HG02571 (cell line): Measurements from ENCODE around the gene GTPBP2.
"Not testable (repeated sequence)": the region's sequence is repeated elsewhere in the genome, so short reads cannot be mapped to it uniquely, and the experiment has no call there.

ENCODE experiments used
- ATAC-seq: cut with Tn5 transposase; IDR thresholded peaks from one replicate; pipeline ENCODE4 v1.9.1; 2021; ENCODE audit warnings: mild to moderate bottlenecking, moderate library complexity; ENCODE audit not compliant: unreplicated experiment

GTPBP2 gene

GRCh38 chr6:43629104-43629504, at the start of gene GTPBP2:
TSS of gene GTPBP2 (minus strand) at chr6:43629264. CDS start at chr6:43629162, 102 bp downstream.
- peak; percentile 78 for ATAC-seq

- ATAC-seq = no peak
Observed at GRCh38 chr6:43678341-43678740, 49.3 kb upstream of the GTPBP2 start.

- no peak for ATAC-seq
Observed at GRCh38 chr6:43677759-43678158, 48.7 kb upstream of the GTPBP2 start.

DNA sequence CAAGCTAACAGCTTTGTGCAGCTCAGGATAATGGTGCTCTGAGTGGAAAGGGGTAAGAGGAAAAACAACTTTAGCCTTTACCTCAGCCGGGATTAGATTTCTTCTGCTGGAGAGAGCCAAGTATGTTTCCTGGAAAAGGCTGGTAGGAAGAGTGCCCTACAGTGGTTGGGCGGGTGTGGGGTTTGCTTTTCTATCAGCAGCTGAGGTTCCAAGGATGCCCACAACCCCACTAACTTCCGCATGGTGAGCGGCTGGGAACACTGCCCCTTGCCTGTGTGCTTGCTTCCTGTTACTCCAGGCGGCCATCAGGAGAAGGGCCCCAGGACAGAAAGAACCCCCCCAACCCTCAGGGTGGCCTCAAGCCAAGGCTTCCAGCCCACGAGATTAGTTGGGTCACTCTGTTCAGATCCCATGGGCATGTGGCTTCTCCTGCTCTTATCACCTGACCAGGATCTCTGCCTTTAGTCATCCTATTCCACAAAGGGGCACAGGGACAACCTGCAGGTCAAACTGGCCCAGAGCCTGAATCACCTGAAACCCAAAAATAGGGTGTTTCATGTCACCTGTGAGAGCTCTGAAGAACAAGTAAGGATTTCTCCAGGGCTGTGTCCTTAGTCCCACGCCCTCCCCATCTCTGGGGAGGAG, 48.0 kb upstream of the GTPBP2 start:
- no peak for ATAC-seq

- ATAC-seq = no peak
Observed at GRCh38 chr6:43674921-43675320, 45.9 kb upstream of the GTPBP2 start.

DNA sequence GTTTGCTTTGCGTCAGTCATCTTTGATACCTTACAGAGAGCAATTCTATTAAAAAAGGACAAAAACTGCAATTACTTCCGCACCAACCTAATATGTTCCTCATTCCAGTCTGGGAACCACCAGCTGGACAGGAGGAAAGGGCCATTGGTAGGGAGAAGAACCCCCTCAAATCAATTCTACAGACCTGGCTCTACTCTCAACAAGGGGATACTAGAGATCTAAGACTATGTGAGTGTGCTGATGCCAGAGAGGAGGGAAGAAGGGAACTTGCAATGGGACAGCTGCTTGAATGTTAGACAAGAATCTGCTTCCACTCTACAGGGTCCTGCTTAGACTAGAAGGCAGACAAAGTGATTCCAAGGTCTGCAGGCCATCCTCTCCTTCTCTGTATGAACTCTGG, 45.2 kb upstream of the GTPBP2 start:
- ATAC-seq = no peak

DNA sequence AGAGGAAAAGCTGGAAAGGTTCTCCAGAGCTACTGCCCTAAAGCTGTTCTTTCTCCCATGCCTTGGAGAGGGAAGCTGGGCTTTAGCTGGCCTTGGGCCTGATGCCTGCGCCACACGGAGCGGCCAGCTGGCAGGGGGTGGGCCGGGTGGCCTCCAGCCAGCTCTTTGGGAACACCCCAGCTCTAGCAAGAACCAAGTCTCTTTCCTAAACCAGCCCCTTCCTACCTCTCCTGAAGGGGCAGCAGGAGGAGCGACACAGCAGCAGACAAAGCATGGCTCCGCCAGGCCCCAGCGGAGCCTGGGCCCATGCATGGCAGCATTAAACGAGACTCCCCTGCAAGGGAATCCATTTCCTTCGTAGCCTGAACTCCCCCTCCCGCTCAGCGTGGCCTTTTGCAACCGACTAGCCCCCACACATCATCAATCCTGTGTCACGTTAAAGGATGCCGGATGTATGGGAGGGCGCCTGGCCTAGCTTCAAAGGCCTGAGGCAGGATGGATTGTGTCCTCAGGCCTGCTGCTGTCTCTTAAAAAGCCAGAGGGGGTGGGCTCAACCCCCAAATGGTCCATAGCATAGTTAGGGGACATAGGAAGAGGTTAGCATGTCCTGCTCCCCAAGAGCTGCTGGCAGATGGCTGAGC, 44.5 kb upstream of the GTPBP2 start:
- ATAC-seq = no peak

DNA sequence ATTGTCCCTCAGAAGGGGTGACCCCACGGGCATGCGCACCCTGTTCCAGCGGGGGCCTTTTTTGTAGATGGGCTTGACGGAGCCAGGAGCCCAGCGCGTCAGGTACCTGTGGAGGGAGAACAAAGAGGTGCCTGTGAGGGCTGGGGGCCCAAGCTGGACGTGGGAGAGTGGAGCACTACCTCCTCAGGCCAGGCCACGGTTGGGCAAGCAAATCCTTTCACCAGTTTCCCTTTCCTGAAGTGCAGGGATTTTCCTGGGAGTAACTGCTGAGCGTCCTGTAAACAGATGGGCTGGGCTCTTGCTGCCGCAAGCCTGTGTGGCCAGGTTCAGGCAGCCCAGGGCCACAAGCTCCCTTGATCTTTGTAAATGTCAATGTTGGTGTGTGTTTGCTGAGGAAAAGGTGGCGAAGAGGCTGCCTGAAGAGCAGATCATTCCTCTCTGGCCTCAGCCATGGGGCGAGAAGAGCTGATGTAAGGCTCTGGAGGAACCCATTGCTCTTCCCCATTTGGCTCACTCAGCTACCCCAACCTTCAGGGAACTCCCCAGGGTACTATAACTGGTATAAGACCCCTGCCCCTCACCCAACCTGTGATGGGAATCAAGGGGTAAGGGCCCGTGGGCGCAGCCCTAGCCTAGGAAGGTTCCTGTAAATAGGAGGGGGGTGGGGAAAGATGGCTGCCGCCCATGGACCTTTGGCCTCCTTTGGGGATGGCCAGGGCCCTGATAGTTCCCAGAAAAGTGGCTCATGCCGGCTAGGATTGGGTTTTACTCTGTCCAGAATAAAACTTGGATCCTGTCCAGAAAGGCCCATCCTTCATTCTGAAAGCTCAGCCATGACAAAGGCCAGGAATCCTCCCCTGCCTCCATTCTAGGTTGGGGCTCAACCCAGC, 43.0 kb upstream of the GTPBP2 start:
- ATAC-seq = no peak

DNA sequence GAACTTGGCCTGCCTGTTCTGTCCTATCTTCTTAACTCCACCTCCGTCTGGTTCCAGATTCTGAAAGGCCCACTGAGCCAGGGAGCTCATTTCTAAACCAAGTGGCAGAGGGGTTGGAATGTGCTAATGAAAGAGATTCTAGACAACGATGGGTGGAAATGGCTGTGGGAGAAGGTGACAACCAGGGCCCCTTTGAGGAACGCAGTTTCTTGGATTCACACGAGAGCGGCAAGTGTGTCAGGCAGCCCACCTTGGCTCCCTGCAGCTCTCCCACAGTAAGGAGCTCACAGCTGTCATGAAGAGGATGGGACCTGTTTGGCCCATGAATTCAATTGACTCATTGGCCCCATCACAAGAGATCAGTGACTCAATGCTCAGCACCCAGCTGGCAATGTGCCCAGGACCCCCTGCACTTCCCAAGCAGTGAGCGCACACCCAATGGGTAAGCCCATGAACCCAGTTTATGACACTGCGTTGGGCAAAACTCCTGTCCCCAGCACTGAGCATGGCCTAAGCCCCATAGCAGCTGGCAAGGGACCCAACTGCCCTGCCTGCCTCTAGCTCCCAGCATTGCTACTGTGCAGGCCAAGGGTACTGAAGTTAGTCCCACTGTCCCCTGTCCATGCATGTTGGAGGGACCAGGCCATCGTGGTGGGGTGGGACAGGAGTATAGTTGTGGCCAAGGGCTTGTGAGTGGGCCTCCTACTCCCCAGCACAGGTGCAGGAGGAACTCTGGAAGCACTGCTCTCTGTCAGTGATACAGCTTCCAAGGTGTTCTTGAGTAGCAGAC, 42.1 kb upstream of the GTPBP2 start:
- ATAC-seq = no peak

DNA sequence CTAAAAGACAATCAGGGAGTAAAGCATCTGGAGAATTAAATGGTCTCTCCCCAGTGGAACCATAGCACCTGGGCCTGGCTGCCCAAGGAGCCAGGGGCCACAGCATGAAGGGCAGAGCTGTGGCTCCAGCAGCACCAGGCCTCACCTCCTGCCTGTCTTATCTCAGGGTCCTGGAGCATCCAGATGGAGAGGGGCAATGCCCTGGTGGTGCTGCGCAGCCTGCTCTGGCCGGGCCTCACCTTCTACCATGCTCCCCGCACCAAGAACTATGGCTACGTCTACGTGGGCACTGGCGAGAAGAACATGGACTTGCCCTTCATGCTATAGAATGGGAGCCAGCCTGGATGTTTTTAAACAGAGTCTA, 41.5 kb upstream of the GTPBP2 start:
- ATAC-seq = no peak

DNA sequence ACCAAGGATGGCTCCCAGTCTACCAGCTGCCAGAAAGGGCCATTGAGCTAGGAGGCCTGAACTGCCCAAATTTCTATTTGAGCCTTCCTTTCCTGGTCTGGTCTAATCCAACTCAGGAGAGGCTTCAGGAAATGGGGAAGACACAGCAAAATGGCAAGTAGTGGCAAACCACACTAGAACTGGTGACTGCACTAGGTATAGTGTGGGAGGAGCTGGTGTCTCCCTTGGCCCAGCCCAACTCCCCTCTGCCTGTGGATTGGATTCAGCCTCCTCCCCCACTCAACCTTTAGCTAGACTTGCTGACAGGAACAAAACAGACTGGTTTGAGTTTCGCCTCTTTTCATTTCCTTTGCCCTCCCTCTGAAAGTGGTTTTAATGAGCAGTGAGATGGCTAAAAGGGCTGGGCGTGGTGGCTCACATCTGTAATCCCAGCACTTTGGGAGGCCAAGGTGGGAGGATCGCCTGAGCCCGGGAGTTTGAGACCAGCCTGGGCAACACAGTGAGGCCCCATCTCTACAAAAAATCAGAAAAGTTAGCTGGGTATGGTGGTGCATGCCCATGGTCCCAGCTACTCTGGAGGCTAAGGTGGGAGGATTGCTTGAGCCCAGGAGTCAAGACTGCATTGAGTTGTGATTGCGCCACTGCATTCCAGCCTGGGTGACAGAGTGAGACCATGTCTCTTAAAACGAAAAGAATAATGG, 41.0 kb upstream of the GTPBP2 start:
- no peak for ATAC-seq

GRCh38 chr6:43669050-43669921, 40.2 kb upstream of the GTPBP2 start:
- no peak for ATAC-seq

- peak; percentile 42 for ATAC-seq
Observed at GRCh38 chr6:43668151-43669028, 39.3 kb upstream of the GTPBP2 start.

GRCh38 chr6:43667245-43668150, 38.4 kb upstream of the GTPBP2 start:
- ATAC-seq = no peak

DNA sequence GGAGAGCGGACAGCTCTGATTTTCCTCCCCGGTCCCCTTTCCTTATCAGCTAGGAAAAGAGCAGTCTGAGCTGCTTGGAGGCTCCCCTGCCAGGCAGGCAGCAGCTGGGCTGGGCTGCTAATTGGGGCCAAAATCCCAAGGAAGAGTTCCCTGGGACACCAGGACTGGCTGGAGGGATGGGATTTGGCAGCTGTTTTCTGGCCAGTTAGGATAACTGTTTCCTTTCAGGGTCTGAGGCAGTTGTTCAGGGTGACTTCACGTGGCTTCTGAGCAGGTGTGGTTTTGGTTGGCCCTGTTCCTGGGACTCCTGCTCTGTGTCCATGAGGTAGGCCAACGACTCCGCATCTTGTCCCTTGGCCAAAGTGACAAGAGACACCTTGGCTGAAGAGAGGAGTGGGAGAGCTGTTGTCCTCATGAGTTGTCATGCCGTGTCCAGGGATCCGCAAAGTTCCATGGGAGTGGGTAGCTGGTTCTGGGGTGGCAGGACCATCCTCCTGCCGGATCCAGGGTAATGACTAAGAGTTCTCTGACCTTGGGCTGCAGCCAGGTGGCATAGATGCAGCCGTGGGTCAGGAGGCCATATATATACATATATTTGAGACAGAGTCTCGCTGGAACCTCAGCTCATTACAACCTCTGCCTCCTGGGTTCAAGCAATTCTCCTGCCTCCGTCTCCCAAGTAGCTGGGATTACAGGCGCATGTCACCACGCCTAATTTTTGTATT, 37.3 kb upstream of the GTPBP2 start:
- ATAC-seq = no peak

DNA sequence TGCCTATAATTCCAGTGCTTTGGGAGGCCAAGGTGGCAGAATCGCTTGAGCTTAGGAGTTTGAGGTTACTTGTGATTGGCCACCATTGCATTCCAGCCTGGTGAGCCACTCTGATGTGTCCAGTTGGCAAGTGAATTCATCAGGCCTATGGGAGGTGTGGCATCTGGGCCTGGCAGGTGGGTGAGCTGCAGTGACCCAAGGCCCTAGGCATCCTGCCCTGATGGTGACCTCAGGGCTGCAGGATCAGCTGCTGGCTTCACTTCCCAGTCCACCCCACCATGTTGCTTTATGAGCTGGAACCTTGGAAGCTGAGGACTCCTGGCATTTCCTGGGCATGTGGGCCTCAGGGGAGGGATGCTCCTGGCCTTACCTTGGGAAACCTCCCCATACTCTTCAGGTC, 36.3 kb upstream of the GTPBP2 start:
- ATAC-seq = no peak

DNA sequence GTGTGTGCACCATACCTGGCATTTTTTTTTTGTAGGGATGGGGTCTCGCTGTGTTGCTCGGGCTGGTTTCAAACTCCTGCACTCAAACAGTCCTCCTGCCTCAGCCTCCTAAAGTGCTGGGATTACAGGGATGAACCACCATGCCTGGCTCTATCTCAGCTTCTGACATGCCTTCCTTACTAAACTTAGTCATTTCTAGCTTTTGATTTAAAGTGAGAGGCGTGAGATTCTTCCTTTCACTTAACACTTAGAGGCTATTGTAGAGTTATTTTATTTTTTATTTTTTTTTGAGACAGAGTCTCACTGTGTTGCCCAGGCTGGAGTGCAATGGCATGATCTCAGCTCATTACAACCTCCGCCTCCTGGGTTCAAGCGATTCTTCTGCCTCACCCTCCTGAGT, 33.9 kb upstream of the GTPBP2 start:
- not testable (repeated sequence) for ATAC-seq
